B cell (primary cell): ENCODE results near the gene PREB. TPM values are rescaled to one million over a fixed set of nuclear protein-coding genes. Genes with fewer than 3 reads are reported as not detected.

ENCODE experiments used
- ATAC-seq: fragments of 200-7000 bp; cut with Tn5 transposase; one replicate; pipeline ENCODE4 v1.10.0; 2021; ENCODE audit warnings: low read depth, mild to moderate bottlenecking, moderate number of reproducible peaks, moderate library complexity
- CTCF ChIA-PET: fragments of 350-600 bp; sonication (Branson Sonifier 250); formaldehyde crosslinking; loops from one replicate; lab custom pipeline; 2021; ENCODE audit warnings: antibody characterized with exemption, inconsistent platforms; lab: Charles Lee
- POLR2A ChIA-PET: fragments of 350-600 bp; sonication (Branson Sonifier 250); formaldehyde crosslinking; loops from one replicate; lab custom pipeline; 2021; ENCODE audit warnings: antibody characterized with exemption; lab: Charles Lee
- DNase-seq: peaks from one replicate; pipeline ENCODE4 v3.0.0; 2013
- H2AFZ ChIP-seq: 2 replicates; pipeline ENCODE4 v1.6.1; 2012; ENCODE audit warnings: mild to moderate bottlenecking, low read depth, low read length; ENCODE audit not compliant: insufficient read depth, poor library complexity, severe bottlenecking
- H3K27ac ChIP-seq, 2 donors: 1 replicate in 1 of 2; 2 replicates in 1 of 2; pipeline ENCODE4 v1.5.1; 2012 to 2013; ENCODE audit warnings: low read length in 2 of 2, mild to moderate bottlenecking in 2 of 2, moderate library complexity in 1 of 2
- H3K27me3 ChIP-seq, 4 experiments: fragments of 200-600 bp in 1 of 4; sonication (generic) in 1 of 4; replicated peaks in 1 of 4; 1 replicate in 2 of 4; 2 replicates in 2 of 4; pipeline versions ENCODE4 v1.6.1 to v1.7.0; 2013 to 2016; ENCODE audit warnings: low read length in 3 of 4, mild to moderate bottlenecking in 2 of 4, mixed read lengths in 1 of 4, moderate library complexity in 1 of 4; ENCODE audit not compliant: insufficient read depth in 4 of 4, control insufficient read depth in 3 of 4; ENCODE audit errors: control extremely low read depth in 1 of 4
- H3K36me3 ChIP-seq, 2 experiments: replicated peaks in 1 of 2; 1 replicate in 1 of 2; 2 replicates in 1 of 2; pipeline versions ENCODE4 v1.6.1 to v1.7.1; 2013; ENCODE audit warnings: low read length in 1 of 2; ENCODE audit not compliant: insufficient read depth in 2 of 2, control insufficient read depth in 1 of 2; ENCODE audit errors: control extremely low read depth in 1 of 2, extremely low read depth in 1 of 2
- H3K4me1 ChIP-seq, 2 donors: fragments of 200-600 bp in 1 of 2; sonication (generic) in 1 of 2; 1 replicate in 1 of 2; 2 replicates in 1 of 2; pipeline versions ENCODE4 v1.5.1 to v1.6.1; 2013 to 2017; ENCODE audit warnings: low read length in 2 of 2; ENCODE audit not compliant: control insufficient read depth in 2 of 2, insufficient read depth in 2 of 2
- H3K4me2 ChIP-seq: replicated peaks from 2 replicates; pipeline ENCODE3; 2012; ENCODE audit warnings: mild to moderate bottlenecking, low read depth, low read length; ENCODE audit not compliant: poor library complexity, severe bottlenecking
- H3K4me3 ChIP-seq, 5 experiments: fragments of 200-600 bp in 1 of 5; sonication (generic) in 1 of 5; 1 replicate in 3 of 5; 2 replicates in 2 of 5; pipeline versions ENCODE4 v1.5.1 to v1.7.0; 2011 to 2016; ENCODE audit warnings: low read length in 4 of 5, mild to moderate bottlenecking in 4 of 5, low read depth in 2 of 5, control low read depth in 1 of 5, moderate library complexity in 1 of 5; ENCODE audit not compliant: insufficient read depth in 1 of 5; ENCODE audit errors: control extremely low read depth in 1 of 5, extremely low read depth in 1 of 5
- H3K79me2 ChIP-seq: fragments of 200-600 bp; sonication (generic); one replicate; pipeline ENCODE4 v1.6.0; 2016; ENCODE audit warnings: low read length; ENCODE audit not compliant: control insufficient read depth, insufficient read depth
- H3K9ac ChIP-seq: fragments of 200-600 bp; sonication (generic); 2 replicates; pipeline ENCODE4 v1.6.1; 2017; ENCODE audit warnings: mild to moderate bottlenecking, low read length, moderate library complexity
- H3K9me3 ChIP-seq, 3 donors: one replicate each; pipeline versions ENCODE4 v1.6.1 to v1.7.1; 2013; ENCODE audit warnings: low read length in 2 of 3; ENCODE audit not compliant: control insufficient read depth in 2 of 3, insufficient read depth in 1 of 3; ENCODE audit errors: control extremely low read depth in 1 of 3
- H4K20me1 ChIP-seq: 2 replicates; pipeline ENCODE4 v1.6.0; 2012; ENCODE audit warnings: mild to moderate bottlenecking, low read length; ENCODE audit not compliant: insufficient read depth, control insufficient read depth, poor library complexity, severe bottlenecking
- H3K27ac Mint-ChIP-seq: one replicate; pipeline ENCODE4 v1.8.0; 2021; ENCODE audit warnings: mixed read lengths
- H3K27me3 Mint-ChIP-seq: one replicate; pipeline ENCODE4 v1.8.0; 2021; ENCODE audit warnings: mixed read lengths
- H3K4me1 Mint-ChIP-seq: one replicate; pipeline ENCODE4 v1.8.0; 2021; ENCODE audit warnings: mixed read lengths
- H3K4me3 Mint-ChIP-seq: one replicate; pipeline ENCODE4 v1.8.0; 2021; ENCODE audit warnings: mixed read lengths
- H3K9me3 Mint-ChIP-seq: one replicate; pipeline ENCODE4 v1.8.0; 2022; ENCODE audit warnings: mixed read lengths; ENCODE audit not compliant: insufficient read depth
- CTCF ChIP-seq: fragments of 200-600 bp; IDR thresholded peaks from one replicate; pipeline ENCODE4 v1.8.0; 2022; ENCODE audit warnings: antibody characterized with exemption, mild to moderate bottlenecking
- EZH2 ChIP-seq: IDR thresholded peaks from 2 replicates; pipeline ENCODE4 v1.6.1; 2012; ENCODE audit warnings: borderline replicate concordance, low read depth, mild to moderate bottlenecking, moderate library complexity, low read length; ENCODE audit not compliant: insufficient read depth, poor library complexity, severe bottlenecking
- WGBS: methylation state at CpG from one replicate; pipeline ENCODE4 v1.1.5; 2013; ENCODE audit warnings: missing lambda C conversion rate; ENCODE audit not compliant: insufficient coverage; 5-methylcytosine and 5-hydroxymethylcytosine counted together
- intact Hi-C: fragments of 100-400 bp; cut with micrococcal nuclease; formaldehyde crosslinking; loops from one replicate; pipeline ENCODE4 v1.10.0; 2022
- polyA plus RNA-seq: library from polyadenylated mRNA; depleted of rRNA; stranded (reverse); fragments of >200 nt; gene quantifications from 2 replicates; pipeline ENCODE4 v1.2.3, GENCODE V29; 2012
- total RNA-seq, 2 donors: library from RNA; stranded (reverse); fragments of 120-200 nt in 1 of 2; gene quantifications; 1 replicate in 1 of 2; 2 replicates in 1 of 2; pipeline versions ENCODE4 v1.2.3 to v1.2.4, GENCODE V29; 2013 to 2022

The PREB gene
- total and polyA plus RNA-seq, 2 donors (not counting 1 experiment from before 2014, with no cell fraction given): 46.0 to 88.9 TPM

DNA sequence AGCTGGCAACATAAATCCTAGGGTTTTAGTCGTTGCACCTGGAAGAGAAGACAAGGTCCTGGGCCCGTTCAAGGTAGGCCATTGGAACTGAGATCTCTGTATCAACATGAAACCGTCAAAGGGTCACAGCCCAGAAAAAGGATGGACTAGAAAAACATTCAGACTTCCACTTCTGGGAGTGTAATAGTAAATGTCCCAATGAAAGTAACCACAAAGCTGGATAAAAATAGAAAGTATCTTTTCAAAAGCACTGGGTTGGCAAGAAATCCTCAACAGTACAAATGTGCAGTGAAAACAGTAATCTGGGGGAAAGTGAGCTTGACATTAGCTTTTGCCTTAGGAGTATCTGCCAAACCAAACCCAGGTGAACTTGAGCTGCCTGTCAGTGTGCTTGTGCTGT is 28.5 kb downstream of the PREB start:
- Histone ChIP-seq H4K20me1 (no peaks in the 10 kb centered on the region), H3K27me3 (no peaks in the 10 kb centered on the region), H3K9me3 (no peaks in the 10 kb centered on the region), H2AFZ (no peak overlapping the region), H3K9ac (no peak overlapping the region), H3K4me3 (no peak overlapping the region), H3K27ac (no peak overlapping the region), H3K4me2 (no peak overlapping the region), H3K79me2 (no peaks in the 10 kb centered on the region), H3K36me3 (no peaks in the 10 kb centered on the region), H3K4me1 (no peaks in the 10 kb centered on the region)
- Mint-ChIP-seq H3K9me3 (no peaks in the 10 kb centered on the region), H3K4me1 (no peaks in the 10 kb centered on the region), H3K4me3 (no peak overlapping the region), H3K27ac (no peak overlapping the region), H3K27me3 (peaks cover 11% of the 10 kb centered on the region)
- WGBS: 75% methylated on average over 2 of the region's 3 CpGs
- ChIA-PET CTCF (interaction anchor here (0.6 to 2.1 kb wide), 4 partner anchors 11 to 577 kb away, joined by 3 to 7 read pairs (median 4); no protein-coding TSS in a partner anchor), POLR2A (no interaction called here)
- ATAC-seq: no peak
- no peak for TF ChIP-seq EZH2
- TF ChIP-seq CTCF: no peak
- intact Hi-C loops: no loop called here
- DNase-seq: no peak

GRCh38 chr2:27102329-27102728 is 32.1 kb downstream of the PREB start:
- H3K4me3 ChIP-seq: no peak overlapping the region
- ChIA-PET POLR2A (interaction anchor here (0.6 kb wide), 1 partner anchor 24 kb away, joined by 6 read pairs; no protein-coding TSS in a partner anchor), CTCF (interaction anchor here (1.0 to 8.8 kb wide), 2 partner anchors 11 to 178 kb away, joined by 4 to 143 read pairs; partner anchors contain the start of gene TRIM54)
- no peak overlapping the region for H3K27ac Mint-ChIP-seq
- DNase-seq (no peak), ATAC-seq (no peak)
- no peak overlapping the region for H3K4me2 ChIP-seq
- no peak overlapping the region for H2AFZ ChIP-seq
- H3K4me3 Mint-ChIP-seq: no peak overlapping the region
- H3K27me3 ChIP-seq: no peaks in the 10 kb centered on the region
- H3K9me3 Mint-ChIP-seq: no peaks in the 10 kb centered on the region
- H3K27me3 Mint-ChIP-seq: peaks cover 7% of the 10 kb centered on the region
- no peak overlapping the region for H3K27ac ChIP-seq
- H3K79me2 ChIP-seq: no peaks in the 10 kb centered on the region
- H3K9me3 ChIP-seq: no peaks in the 10 kb centered on the region
- no peaks in the 10 kb centered on the region for H3K36me3 ChIP-seq
- 100% methylated on average over 2 of the region's 5 CpGs for WGBS
- no peak overlapping the region for H3K9ac ChIP-seq
- TF ChIP-seq CTCF (no peak), EZH2 (no peak)
- no peaks in the 10 kb centered on the region for H3K4me1 ChIP-seq
- intact Hi-C loops: no loop called here
- H3K4me1 Mint-ChIP-seq: no peaks in the 10 kb centered on the region
- H4K20me1 ChIP-seq: no peaks in the 10 kb centered on the region
